Measurements from ENCODE around the gene RFX1. TPM values are rescaled to one million over a fixed set of nuclear protein-coding genes. Genes with fewer than 3 reads are reported as not detected.

RFX1 gene
- polyA plus RNA-seq, 1 donor (not counting 4 experiments of a cell fraction or from before 2014, with no cell fraction given): 0.45 TPM

DNA sequence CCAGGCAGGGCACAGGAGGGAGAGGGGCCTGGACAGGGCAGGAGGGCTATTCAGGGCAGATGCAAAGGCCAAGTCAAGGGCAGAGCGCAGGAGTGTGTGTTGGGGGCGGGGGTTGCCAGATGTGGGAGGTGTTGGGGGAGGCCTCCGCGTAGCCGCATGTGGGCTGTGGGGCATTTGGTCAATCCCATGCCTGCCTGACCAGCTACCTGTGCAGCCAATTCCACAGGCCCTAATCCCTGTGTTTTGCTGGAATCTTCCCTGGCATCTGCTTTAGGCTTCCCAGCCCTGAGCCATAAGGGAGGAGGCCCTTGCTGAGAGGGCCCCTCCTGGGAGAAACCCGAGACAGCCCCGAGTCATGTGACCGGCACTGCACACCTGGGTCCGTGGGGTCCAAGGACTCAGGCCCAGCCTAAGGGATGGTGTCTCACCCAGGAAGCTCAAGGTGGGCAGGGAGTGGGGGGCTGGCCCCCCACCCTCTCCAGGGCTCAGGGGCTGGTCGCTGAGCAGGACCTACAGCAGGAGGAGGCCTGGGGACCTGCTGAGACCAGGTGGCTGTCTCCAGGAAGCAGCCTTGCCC is 20.3 kb downstream of the RFX1 start:
- Histone ChIP-seq H3K79me2 (ENCODE audit: control insufficient read depth, insufficient read depth, low read length) (no peaks in the 10 kb centered on the region), H4K20me1 (ENCODE audit: control insufficient read depth, extremely low read depth, insufficient read depth, low read length) (no peaks in the 10 kb centered on the region), H3K9ac (ENCODE audit: control insufficient read depth, extremely low read depth, insufficient read depth, low read length) (no peak overlapping the region), H3K4me2 (ENCODE audit: control insufficient read depth, extremely low read depth, insufficient read depth, low read depth, low read length) (no peak overlapping the region), H2AFZ (ENCODE audit: control insufficient read depth, low read length) (no peak overlapping the region), H3K36me3 (ENCODE audit: control insufficient read depth in 2 of 2, extremely low read depth in 1 of 2, insufficient read depth in 2 of 2, low read length in 2 of 2) (peaks cover 7 to 8% of the 10 kb centered on the region in 2 experiments), H3K4me3 (ENCODE audit: control insufficient read depth in 2 of 3, extremely low read depth in 1 of 3, insufficient read depth in 2 of 3, low read depth in 1 of 3, low read length in 3 of 3) (no peak overlapping the region), H3K9me3 (ENCODE audit: control insufficient read depth, low read depth, low read length) (no peaks in the 10 kb centered on the region), H3K9me1 (ENCODE audit: control insufficient read depth, extremely low read depth, insufficient read depth, low read length) (no peaks in the 10 kb centered on the region), H3K27me3 (ENCODE audit: control insufficient read depth, extremely low read depth, insufficient read depth, low read length) (no peaks in the 10 kb centered on the region), H3K27ac (ENCODE audit: control insufficient read depth, insufficient read depth, low read length) (no peak overlapping the region), H3K4me1 (ENCODE audit: control insufficient read depth, extremely low read depth, insufficient read depth, low read length) (peaks cover 8% of the 10 kb centered on the region)
- FAIRE-seq (no peak), DNase-seq (ENCODE audit: low read depth, low spot score) (no peak)
- dilution Hi-C loops (cut with MboI; ENCODE audit: extremely low pct_ligation_motif_present, low sequenced_read_pairs): no loop called here
- no peak for TF ChIP-seq EZH2 (IDR thresholded peaks at IDR 0.05; ENCODE audit: low read length)
- TF ChIP-seq, protein P1, sequence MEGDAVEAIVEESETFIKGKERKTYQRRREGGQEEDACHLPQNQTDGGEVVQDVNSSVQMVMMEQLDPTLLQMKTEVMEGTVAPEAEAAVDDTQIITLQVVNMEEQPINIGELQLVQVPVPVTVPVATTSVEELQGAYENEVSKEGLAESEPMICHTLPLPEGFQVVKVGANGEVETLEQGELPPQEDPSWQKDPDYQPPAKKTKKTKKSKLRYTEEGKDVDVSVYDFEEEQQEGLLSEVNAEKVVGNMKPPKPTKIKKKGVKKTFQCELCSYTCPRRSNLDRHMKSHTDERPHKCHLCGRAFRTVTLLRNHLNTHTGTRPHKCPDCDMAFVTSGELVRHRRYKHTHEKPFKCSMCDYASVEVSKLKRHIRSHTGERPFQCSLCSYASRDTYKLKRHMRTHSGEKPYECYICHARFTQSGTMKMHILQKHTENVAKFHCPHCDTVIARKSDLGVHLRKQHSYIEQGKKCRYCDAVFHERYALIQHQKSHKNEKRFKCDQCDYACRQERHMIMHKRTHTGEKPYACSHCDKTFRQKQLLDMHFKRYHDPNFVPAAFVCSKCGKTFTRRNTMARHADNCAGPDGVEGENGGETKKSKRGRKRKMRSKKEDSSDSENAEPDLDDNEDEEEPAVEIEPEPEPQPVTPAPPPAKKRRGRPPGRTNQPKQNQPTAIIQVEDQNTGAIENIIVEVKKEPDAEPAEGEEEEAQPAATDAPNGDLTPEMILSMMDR (optimal IDR thresholded peaks at IDR 0.05 in 1 of 3, IDR thresholded peaks at IDR 0.05 in 1 of 3, conservative IDR thresholded peaks at IDR 0.05 in 1 of 3; ENCODE audit: extremely low read depth in 1 of 3, insufficient read depth in 2 of 3, low read length in 3 of 3): no peak

DNA sequence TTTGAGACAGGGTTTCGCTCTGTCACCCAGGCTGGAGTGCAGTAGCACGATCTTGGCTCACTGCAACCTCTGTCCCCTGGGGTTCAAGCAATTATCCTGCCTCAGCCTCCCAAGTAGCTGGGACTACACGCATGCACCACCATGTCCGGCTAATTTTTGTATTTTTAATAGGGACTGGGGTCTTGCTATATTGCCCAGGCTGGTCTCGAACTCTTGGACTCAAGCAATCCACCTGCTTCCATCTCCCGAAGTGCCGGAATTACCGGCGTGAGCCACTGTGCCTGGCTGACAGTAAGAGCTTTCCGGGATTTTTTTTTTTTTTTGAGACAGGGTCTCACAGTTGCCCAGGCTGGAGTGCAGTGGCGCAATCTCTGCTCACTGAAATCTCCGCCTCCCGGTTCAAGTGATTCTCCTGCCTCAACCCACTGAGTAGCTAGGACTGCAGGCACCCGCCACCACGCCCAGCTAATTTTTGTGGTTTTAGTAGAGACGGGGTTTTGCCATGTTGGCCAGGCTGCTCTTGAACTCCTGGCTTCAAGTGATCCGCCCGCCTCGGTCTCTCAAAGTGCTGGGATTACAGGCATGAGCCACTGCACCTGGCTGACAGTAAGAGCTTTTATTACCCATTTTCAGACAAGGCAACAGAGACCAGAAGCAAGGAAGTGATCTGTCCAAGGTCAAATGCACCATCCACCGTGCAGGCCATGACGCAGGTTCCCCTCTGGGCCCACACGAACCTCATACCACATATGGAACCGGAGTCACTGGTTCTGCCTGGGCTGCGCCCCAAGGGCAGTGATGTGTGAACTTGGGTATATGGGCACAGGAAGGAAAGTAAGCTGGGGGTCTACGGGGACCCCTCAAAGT is 21.0 kb downstream of the RFX1 start:
- peaks cover 8% of the 10 kb centered on the region in 2 experiments for H3K36me3 ChIP-seq (ENCODE audit: control insufficient read depth in 2 of 2, extremely low read depth in 1 of 2, insufficient read depth in 2 of 2, low read length in 2 of 2)
- FAIRE-seq: no peak
- H3K27ac ChIP-seq (ENCODE audit: control insufficient read depth, insufficient read depth, low read length): no peak overlapping the region

More for the DNA sequence above, 21.0 kb downstream of the RFX1 start:
- Histone ChIP-seq H3K9me3 (ENCODE audit: control insufficient read depth, low read depth, low read length) (no peaks in the 10 kb centered on the region), H3K4me1 (ENCODE audit: control insufficient read depth, extremely low read depth, insufficient read depth, low read length) (peaks cover 8% of the 10 kb centered on the region), H2AFZ (ENCODE audit: control insufficient read depth, low read length) (no peak overlapping the region), H3K9me1 (ENCODE audit: control insufficient read depth, extremely low read depth, insufficient read depth, low read length) (no peaks in the 10 kb centered on the region), H3K4me2 (ENCODE audit: control insufficient read depth, extremely low read depth, insufficient read depth, low read depth, low read length) (no peak overlapping the region), H3K79me2 (ENCODE audit: control insufficient read depth, insufficient read depth, low read length) (no peaks in the 10 kb centered on the region), H3K27me3 (ENCODE audit: control insufficient read depth, extremely low read depth, insufficient read depth, low read length) (no peaks in the 10 kb centered on the region), H3K9ac (ENCODE audit: control insufficient read depth, extremely low read depth, insufficient read depth, low read length) (no peak overlapping the region), H4K20me1 (ENCODE audit: control insufficient read depth, extremely low read depth, insufficient read depth, low read length) (no peaks in the 10 kb centered on the region), H3K4me3 (ENCODE audit: control insufficient read depth in 2 of 3, extremely low read depth in 1 of 3, insufficient read depth in 2 of 3, low read depth in 1 of 3, low read length in 3 of 3) (no peak overlapping the region)
- DNase-seq (ENCODE audit: low read depth, low spot score): no peak
- TF ChIP-seq, protein P1 (optimal IDR thresholded peaks at IDR 0.05 in 1 of 3, IDR thresholded peaks at IDR 0.05 in 1 of 3, conservative IDR thresholded peaks at IDR 0.05 in 1 of 3; ENCODE audit: extremely low read depth in 1 of 3, insufficient read depth in 2 of 3, low read length in 3 of 3): no peak
- TF ChIP-seq EZH2 (IDR thresholded peaks at IDR 0.05; ENCODE audit: low read length): no peak
- dilution Hi-C loops (cut with MboI; ENCODE audit: extremely low pct_ligation_motif_present, low sequenced_read_pairs): no loop called here
